NCI-H510A (cell line): ENCODE data around the gene FAM209B.
"Not testable (repeated sequence)": the region's sequence is repeated elsewhere in the genome, so short reads cannot be mapped to it uniquely, and the experiment has no call there.

ENCODE experiments used
- DNase-seq: peaks from one replicate; lab custom pipeline; 2025; lab: John Stamatoyannopoulos, UW

The FAM209B gene, protein sequence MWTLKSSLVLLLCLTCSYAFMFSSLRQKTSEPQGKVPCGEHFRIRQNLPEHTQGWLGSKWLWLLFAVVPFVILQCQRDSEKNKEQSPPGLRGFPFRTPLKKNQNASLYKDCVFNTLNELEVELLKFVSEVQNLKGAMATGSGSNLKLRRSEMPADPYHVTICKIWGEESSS

DNA sequence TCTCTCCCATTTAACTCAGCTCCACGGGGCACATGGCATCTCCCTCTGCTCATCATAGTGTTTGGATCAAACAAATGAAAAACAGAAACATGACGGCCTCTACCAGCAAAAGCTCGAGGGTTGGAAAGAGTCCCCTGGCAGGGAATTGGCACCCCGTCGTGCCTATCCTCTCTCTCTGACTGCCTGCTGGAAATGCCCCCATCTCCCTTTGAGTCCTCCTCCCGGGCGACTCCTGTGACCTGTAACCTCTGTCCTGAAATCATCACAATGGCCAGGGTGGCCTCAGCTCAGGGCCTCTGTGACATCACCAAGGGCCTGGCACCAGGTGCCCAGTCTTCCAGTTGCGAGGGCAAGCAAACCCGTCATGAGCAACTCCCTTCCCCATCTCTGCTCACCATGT, at the start of gene FAM209B:
TSS of gene FAM209B (plus strand) at position 301 of the 400 bp plus-strand sequence. CDS start at position 397, 96 bp downstream.
- not testable (repeated sequence) for DNase-seq

DNA sequence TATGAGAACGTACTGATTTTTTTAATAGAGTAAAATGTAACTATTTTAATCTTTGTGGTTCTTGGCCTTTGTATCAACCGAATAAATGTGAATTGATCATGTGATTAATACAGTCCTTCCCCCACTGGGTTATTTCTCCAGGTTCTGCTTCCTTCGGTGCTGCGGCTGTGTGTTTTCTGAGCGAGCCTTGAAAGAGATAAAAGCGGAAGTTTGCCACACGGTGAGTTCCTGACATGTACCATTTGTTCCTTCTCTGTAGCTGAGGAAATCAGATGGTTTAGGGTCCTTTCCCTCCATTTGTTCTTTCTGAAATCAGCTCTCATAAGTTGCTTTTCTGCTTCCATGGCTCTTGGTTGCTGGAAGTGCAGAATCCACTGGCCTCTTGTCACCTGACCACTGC, 49.1 kb upstream of the FAM209B start:
- DNase-seq, result no peak

DNA sequence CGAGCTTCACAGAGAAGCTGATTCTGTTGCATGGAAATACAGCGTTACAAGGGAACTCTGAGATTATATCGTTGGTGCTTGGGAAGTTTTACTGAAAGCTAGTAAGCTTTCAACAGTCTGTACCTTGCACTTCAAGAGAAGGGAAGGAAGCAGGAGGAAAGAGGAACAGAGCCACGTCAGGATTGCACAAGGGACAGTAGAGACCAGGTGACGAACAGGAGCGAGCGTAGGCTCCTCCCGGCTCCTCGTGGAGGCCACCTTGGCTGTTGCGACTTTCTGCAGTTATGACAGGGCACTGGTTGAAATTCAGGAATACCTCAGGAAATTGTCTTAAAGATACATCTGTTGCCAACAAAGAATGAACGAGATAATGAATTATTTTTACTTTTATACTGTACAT, 45.8 kb upstream of the FAM209B start:
- no peak for DNase-seq

DNA sequence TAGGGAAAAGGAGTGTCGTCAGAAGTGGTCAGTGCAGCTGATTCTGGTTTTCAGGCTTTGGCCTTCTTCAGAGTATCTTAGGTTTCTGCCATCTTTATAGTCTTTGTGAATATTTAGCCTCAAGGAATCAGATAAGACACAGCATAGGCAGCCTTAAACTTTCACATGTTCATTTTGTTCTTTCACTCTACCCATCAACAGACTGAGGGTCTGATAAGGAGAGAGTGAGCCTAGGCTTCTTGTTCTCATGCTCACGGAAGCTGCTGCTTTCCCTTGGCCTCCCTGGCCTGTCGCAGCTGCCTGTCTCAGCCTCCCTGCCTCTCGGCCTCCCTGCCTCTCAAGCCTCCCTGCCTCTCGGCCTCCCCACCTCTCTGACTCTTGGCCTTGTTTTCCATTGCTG, 44.5 kb upstream of the FAM209B start:
- no peak for DNase-seq

DNA sequence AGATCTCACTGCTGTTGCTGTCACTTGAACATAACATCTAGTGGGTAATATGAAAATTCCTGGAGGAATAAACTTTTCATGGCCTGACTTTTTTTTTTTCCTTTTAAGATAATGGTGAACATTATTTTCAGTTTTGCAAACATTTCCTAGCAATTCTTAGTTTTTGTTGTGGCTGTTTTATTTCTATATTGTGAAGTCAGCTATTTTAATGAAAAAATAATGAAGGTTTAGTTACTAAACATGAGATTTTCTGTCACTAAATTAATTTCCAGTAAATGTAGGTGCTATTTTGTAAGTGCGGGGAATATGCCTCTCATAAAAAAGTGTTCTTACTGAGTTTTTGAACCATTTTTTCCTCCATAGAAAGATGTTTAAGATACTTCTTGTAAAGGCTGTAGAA, 31.9 kb upstream of the FAM209B start:
- no peak for DNase-seq

DNA sequence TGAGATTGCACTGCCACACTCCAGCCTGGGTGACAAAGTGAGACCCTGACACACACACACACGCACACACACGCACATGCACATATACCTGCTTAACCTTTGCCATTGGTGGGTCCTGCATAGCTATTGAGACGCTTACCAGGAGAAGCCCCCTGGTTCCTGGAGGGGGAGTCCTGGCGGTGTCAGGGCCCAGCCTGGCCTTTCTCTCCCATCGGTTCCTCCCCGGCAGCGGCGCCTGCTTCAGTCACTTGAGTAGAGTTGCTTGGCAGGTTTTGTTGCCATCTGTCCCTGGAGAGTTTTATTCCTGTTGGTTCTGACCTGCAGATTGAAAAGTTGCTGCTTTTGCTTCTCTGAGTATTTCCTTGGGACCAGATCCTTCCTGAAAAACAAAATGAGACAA, 29.1 kb upstream of the FAM209B start:
- DNase-seq, result no peak

DNA sequence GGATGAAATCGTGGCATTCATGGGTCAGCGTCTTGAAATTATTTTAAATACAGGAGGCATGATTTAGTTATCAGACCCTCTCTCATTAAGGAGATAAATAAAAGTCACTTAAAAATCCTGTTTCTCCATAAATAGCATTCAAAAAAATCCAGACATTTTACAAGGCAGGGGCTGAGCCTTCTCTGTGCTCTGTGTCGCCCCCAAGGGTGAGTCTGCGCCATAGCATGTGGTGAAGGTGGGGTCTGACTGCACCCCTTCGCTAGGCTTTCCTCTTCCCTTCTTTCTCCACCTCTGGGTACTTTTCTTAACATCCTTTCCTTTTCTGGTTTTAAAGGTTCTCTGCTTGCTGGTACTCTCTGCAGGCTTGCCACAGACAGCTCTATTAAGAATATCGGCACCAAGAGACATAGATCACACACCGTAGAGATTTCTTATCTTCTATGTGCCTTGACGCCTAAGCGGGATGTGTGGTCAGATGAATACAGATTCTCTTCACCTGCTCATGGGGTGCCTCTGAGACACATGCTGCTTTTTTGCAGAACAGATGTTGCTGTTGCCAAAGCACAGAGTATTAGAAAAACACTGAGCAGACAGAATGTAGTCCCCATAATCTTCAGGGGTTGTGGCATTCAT, 28.6 kb upstream of the FAM209B start:
- no peak for DNase-seq

DNA sequence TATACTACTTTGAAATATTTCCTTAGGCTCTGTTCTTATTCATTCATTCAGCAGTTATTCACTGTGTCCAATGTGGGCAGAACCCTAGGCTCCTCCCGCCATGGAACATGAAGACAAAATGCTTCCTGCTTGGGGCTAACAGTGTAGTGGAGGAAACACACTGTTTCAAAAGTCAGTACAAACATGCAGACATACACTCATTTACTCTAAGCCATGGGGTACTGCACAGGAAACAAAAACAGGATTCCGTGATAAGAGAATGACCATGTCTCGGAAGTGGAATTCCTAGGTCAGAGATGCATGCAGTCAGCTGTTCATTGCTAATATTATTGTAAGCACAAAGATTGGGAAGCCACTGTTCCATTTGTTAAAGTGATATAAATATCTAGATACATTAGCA, 26.9 kb upstream of the FAM209B start:
- no peak for DNase-seq

DNA sequence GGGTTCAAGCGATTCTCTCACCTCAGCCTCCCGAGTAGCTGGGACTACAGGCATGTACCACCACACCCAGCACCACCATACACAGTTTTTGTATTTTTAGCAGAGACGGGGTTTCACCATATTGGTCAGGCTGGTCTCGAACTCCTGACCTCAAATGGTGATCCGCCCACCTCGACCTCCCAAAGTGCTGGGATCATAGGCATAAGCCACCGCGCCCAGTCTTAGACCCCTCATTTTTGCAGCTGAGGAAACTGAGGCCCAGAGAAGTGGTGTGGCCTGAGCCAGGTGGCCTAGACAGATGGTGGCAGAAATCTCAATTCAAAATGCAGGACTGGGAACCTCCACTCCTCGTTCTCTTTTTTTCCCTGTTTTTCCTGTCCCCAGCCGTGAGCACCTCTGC, 21.1 kb upstream of the FAM209B start:
- DNase-seq, result no peak

DNA sequence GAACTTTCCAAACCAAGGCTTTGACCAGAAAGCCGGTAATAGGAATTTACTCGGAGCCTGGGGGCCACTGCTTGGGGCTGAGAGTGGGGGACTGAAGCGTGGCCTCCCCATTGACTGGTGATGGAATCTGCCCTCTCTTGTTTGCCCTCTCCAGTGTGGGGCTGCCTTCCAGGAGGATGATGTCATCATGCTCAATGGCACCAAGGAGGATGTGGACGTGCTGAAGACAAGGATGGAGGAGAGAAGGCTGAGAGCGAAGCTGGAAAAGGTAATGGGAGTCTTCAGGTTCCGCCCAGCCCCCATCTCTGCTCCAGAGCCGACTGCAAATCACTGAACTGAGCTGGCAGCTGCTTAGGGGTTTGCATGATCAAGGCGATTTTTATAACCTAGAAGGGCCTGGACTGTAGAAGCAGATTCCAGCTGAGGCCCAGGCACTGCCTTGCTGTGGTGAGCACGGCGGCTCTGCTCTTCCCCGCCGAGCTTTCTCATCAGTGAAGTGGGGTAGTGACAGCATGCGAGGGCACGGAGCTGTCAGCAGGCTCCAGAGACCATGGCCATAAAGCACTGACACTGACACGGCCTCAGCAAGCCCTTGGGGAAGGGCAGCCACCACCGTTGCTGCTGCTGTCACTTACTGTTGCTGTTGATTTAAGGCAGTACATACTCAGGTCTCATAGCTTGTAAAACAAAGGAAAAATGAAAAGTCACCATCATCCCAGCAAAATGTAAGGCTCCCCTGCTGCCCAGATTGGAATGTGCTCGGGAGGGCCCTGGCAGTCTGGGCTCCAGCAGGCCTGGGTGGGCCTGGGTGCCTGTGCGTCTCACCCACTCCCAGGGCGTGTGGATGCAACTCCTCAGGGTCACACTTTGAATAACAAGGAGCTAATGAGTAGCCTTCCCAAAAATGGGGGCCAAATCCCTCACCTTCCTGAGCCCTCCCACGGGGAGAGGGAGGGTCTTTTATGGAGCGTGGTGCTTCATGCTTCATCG, 19.6 kb upstream of the FAM209B start:
- DNase-seq, result no peak

DNA sequence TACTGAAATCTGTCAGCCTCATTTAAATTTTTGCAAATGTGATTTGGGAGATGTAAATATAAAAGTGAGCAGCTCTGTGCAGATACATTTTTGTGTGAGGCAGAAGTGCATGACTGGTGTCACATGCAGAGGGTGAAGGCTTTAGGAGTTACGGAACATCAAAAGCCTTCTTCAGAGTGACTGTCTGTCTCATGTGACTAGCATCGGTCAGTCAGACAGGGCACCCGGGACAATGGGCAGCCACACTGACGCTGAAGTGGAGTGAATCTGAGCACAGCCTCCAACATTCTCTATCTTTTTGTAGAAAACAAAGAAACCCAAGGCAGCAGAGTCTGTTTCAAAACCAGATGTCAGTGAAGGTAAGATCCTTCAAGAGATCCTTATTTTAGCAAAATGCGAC, 16.4 kb upstream of the FAM209B start:
- DNase-seq, result no peak

DNA sequence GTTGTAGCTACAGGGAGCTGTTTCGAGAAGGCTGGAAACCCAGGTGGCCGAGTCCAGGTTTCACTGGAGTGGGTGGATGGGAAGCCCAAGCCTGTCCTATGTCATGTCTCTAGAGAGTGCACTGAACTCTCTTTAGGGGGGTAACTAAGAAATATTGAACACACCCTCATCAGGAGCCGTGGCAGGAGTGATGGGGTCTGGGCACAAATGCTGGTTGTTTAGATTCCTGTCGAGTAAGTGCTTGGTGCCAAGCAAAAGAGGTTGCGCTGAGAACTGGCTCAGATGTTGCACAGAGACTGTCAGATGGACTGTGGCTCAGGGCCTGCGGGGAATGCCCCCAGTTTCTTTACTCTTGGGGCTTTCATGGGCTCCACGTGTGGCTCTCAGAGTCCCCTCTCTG, 15.8 kb upstream of the FAM209B start:
- no peak for DNase-seq

DNA sequence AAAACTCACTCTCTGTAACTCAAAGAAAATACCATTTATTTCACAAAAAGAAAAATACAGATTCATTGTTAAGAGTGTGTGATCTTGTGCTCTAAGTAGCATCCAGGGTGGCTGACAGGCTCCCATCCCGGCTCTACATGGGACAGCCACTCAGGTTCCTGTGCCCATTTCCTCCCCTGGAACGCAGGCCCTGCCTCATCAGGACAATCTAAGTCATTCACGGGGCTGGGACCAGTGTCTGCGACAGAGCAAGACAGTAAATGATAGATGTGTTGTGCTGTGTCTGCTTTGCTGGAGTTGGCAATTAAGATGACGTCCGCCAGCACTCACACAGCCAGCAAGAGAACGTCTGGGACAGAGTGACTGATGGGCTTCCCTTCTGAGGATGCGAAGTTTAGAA, 15.4 kb upstream of the FAM209B start:
- DNase-seq, result no peak

DNA sequence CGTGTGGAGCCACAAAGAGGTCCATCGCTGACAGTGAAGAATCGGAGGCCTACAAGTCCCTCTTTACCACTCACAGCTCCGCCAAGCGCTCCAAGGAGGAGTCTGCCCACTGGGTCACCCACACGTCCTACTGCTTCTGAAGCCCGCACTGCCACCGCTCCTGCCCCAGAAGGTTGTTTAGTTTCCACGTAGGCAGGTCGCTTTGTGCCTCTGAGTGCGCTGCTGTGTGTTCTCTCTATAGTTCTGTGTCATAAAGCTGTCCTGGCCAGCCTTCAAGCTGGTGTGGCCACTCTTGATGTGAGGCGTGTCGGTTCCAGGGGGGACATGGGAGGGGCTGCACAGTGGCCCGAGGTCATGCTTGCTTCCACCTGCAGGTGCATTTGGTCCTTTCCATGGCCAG, 14.9 kb upstream of the FAM209B start:
- no peak for DNase-seq

DNA sequence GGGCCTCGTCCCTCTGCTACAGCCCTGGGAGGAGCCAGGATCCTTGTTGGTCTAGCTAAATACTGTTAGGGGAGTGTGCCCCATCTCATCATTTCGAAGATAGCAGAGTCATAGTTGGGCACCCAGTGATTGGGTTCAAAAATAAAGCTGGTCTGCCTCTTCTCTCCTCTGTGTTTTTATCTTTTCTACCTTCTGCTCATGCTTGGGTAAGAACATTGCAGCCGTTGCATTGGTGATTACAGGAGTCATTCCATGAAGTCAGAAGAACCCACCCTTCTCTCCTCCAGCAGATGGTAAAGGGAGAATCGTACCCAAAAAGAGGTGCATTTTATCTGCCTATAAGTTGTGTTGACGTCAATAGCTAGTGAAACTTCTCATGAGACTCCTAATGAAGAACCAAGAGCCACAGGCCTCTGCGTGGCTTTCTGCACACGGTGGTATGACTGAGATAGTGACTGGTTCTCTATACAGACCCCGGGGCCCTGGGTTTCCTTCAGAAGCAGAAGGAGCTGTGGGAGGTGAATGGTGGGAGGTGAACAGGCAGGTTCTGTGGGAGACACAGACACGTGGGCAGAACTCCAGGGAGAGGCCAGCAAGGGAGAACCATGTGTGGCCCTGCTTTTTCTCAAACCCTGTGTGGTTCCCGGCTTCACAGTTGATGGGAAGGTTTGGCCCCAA, 14.2 kb upstream of the FAM209B start:
- no peak for DNase-seq

DNA sequence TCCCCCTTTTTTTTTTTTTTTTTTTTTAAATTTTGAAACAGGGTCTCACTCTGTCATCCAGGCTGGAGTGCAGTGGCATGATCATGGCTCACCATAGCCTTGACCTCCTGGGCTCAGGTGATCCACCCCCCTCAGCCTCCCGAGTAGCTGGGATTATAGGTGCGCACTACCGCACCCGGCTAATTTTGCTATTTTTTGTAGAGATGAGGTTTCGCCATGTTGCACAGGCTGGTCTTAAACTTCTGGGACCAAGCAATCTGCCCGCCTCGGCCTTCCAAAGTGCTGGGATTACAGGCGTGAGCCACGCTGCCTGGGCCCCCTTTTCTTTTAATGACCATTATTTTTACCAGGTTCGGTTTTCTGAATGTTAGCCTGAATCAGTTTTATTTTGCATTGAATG, 13.5 kb upstream of the FAM209B start:
- no peak for DNase-seq

DNA sequence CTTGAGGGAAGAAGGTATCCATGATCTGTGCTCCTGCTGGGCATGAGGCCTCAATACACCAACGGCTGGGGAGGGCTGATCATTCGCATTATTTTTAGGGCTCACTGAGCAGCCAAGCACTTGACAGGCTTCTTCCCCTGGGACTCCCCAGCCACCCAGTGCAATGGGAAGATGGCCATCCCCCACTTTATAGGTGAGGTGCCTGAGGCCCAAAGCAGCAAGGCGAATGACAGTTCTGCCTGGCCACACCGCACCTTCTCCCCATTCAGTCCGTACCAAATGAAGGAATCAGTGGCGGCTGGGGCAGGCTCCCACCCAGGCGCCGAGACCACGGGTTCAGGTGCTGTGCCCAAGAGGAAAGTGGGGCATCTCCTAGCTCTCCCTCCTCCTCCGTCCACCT, 12.9 kb upstream of the FAM209B start:
- no peak for DNase-seq

DNA sequence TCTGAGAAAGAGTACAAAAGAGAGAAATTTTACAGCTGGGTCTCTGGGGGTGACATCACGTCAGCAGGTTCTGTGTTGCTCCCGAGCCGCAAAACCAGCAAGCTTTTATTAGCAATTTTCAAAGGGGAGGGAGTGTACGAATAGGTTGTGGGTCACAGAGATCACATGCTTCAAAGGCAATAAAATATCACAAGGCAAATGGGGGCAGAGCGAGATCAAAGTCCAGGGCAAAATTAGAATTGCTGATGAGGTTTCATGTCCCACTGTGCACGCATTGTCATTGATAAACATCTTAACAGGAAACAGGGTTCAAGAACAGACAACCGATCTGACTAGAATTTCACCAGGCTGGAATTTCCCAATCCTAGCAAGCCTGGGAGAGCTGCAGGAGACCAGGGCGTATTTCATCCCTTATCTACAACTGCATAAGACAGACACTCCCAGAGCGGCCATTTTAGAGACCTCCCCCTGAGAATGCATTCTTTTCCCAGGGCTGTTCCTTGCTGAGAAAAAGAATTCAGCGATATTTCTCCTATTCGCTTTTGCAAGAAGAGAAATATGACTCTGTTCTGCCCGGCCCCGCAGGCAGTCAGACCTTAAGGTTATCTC, 12.2 kb upstream of the FAM209B start:
- not testable (repeated sequence) for DNase-seq

DNA sequence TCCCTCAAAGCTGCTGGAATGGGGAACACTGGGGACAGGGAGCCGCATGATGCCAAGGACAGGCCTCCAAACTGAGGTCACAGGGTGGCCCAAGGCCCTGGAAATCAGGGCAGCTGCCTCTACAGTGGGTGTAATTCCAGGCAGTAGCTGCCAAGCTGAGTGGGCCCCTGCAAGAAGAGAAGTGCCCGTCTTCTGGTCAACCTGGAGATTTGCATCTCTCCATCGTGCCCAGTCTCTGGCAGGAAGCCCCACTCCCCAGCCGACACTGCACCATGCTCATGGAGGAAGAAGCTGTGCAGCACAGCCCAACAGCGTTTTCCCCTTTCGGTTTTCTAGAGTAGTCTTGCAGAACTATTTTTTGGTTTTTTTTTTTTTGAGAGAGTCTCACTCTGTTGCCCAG, 10.7 kb upstream of the FAM209B start:
- DNase-seq, result no peak

DNA sequence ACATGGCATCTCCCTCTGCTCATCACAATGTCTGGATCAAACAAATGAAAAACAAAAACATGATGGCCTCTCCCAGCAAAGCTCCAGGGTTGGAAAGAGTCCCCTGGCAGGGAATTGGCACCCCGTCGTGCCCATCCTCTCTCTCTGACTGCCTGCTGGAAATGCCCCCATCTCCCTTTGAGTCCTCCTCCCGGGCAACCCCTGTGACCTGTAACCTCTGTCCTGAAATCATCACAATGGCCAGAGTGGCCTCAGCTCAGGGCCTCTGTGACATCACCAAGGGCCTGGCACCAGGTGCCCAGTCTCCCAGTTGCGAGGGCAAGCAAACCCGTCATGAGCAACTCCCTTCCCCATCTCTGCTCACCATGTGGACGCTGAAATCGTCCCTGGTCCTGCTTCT, 8.6 kb upstream of the FAM209B start, which contains the start of gene FAM209A:
TSS of gene FAM209A (plus strand) at position 301 of the 400 bp plus-strand sequence. CDS start at position 366, 65 bp downstream.
- DNase-seq, result not testable (repeated sequence)

DNA sequence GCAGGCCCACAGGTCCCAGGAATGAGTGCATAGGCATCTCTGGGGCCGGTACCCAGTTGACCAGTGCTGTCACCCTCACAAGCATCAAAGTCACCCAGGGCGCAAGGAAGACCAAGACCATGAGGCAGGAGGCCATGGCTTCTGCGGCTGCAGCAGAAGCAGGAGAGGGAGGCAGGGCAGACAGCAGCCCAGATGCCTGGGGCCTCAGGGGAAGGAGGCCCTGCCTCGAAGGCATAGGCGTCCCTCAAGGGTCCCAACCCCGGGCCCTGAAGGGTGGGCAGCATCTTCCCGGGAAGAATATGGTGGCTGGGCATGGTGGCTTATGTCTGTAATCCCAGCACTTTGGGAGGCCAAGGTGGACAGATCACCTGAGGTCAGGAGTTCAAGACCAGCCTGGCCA, 5.5 kb upstream of the FAM209B start:
- DNase-seq, result no peak

DNA sequence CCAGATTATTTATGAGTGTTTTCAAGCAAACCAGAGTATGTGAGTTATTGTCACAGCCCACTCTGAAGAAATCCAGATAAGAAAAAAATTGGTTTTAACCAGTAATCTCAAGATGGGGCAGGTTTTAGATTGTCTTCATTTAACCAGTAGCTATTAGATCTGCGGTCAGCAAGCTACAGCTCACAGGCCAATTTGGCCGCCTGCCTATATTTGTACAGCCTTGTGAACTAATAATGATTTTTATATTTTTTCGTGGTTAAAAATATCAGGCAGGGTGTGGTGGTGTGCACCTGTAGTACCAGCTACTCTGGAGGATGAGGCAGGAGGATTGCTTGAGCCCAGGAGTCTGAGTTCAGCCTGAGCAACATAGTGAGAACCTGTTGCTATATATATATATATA, 5.0 kb downstream of the FAM209B start:
- DNase-seq, result no peak
